Activated gamma-delta T cell treated with anti-CD3 and anti-CD28 coated beads, Interleukin-2, amount 50 U/mL, for 16 hours (primary cell): ENCODE results near the gene C5orf63.
"Not testable (repeated sequence)": the region's sequence is repeated elsewhere in the genome, so short reads cannot be mapped to it uniquely, and the experiment has no call there.

ENCODE experiments used
- DNase-seq: peaks from one replicate; pipeline ENCODE4 v3.0.0-alpha.2; 2020; ENCODE audit warnings: low read depth

C5orf63 gene

DNA sequence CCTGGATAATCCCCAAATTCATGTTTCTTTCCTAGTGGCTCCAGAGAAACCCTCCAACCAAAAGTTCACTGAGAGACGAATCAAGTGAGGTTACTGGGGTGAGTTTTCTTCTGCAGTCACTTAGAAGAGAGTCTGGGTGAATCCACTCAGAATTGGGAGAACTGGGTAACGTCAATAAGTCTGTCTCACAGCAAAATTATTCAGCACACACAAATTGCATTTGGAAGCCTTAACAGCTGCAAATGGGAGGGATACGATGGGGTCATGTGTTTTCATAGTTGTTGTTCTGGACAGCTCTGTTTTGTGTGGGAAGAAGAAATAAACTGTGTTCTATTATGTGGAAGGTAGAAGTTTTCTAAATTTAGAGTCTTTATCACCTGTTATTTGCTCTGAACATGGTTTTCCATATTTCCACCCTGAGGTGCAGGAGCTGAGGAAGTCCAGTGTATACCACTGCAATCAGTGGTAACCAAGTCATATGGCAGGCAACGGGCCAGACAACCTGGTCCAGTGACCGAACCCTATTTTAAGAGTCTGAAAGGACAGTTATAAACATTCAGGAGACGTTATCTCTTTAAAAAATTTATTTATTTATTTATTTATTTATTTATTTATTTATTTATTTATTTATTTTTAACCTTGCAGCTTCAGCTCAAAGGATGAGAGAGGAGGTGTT, 64.9 kb downstream of the C5orf63 start:
- no peak for DNase-seq

DNA sequence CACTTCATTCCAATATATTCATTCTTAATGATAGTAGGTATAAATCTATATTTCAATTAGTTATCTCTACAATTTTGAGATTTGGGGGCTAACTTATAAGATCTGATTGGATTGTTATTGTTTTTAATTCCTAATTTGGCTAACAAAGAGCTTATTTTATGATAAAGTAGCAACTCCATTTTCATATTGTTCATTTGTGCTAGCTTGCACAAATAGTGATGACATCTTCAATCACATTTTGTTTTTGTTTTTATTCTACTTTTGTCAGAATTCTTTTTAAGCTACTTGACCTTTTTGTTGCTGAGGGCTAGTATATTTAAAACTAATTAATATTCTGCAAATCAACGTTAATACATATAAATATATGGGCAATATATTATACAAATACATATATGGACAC, 65.8 kb downstream of the C5orf63 start:
- no peak for DNase-seq

DNA sequence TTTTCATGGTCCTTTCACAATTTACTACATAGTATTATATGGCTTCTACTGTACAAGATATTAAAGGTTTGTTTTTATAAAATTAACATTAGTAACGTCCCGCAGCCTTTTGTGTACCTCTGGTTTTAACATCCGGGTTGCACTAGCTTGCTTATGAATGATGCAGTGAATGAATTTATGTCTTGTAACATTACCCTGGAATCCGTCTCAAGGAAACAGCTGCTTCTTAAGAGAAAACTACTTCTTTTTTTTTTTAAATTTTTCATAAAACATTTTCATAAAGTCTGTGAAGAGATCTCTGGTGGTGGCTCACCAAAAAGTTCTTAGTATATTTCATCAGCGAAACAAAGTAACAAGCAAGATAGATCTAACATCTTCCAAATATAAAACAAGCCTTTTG, 66.6 kb downstream of the C5orf63 start:
- DNase-seq, result no peak

- DNase-seq, result not testable (repeated sequence)
These were observed 68.0 kb downstream of the C5orf63 start for GRCh38 chr5:127005282-127005681.

DNA sequence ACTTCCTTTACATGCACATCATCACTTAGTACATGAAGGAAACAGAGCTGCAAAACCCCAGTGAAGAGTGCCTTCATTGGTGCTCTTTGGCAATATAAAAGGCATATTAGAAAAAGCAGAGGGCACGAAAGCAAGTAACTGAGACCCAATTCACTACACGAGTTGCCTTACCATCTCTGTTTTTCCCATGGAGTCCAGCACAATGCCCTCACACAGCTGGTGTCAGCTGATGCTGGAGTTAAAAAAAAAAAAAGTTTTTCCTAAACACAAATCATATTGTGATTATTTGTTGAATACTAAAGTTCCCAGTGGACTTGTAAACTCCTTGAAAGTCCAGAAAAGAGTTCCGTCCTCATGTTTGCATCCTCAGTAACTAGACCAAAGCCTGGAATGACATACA, 68.6 kb downstream of the C5orf63 start:
- DNase-seq, result no peak

DNA sequence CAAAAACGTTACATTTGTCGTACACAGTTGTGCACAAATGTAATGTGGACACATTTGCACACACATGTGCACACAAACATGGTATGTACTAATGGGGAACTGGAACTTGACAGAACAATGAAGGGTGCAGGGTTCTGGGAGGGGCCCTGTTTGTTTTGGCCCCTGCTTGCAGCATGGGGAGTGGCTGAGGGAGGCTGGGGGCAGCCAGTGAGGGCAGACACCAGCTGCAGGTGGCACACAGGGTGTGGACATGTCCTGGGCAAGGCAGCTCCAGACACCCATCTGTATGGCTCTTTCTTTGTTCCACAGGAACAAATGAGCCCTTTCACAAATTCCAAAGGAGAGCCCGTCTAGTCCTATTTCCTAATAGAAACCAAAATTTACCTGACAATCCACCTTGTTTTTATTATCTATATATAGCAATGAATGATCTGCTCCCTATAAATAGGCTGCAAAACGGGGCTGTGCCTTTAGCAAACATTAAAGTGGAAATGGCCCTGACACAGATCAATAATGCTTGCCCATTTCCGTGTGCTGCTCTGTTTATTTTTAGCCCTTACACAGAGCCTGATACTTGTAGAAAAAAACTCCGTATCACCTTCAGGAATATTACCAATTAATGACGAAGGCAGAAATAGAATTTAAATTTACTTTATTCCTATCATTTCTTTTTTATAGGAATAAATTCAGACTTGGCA, 69.4 kb downstream of the C5orf63 start:
- DNase-seq, result no peak

- no peak for DNase-seq
These were observed 70.9 kb downstream of the C5orf63 start for GRCh38 chr5:127002390-127002789.

- no peak for DNase-seq
These were observed 71.5 kb downstream of the C5orf63 start for GRCh38 chr5:127001621-127002296.
